SK-N-SH (cell line): Measurements from ENCODE around the gene PEX14. TPM values are rescaled to one million over a fixed set of nuclear protein-coding genes. Genes with fewer than 3 reads are reported as not detected.

Experiments
- CTCF ChIA-PET: fragments of 300-600, 350-600 bp; formaldehyde crosslinking; extraction: SDS; loops from one replicate; lab custom pipeline; 2021; lab: Yijun Ruan, JAX
- POLR2A ChIA-PET: fragments of 350-600 bp; sonication (Branson Sonifier 250); formaldehyde crosslinking; extraction: SDS; loops from one replicate; lab custom pipeline; 2020; ENCODE audit warnings: antibody characterized with exemption, inconsistent platforms; lab: Yijun Ruan, JAX
- DNase-seq: peaks from one replicate; pipeline ENCODE4 v3.0.0; 2012
- H2AFZ ChIP-seq: fragments of 200-600 bp; sonication (generic); 2 replicates; pipeline ENCODE4 v1.8.1; 2016; ENCODE audit warnings: antibody characterized with exemption, mild to moderate bottlenecking, low read depth
- H3F3A ChIP-seq: fragments of 200-600 bp; sonication (generic); replicated peaks from 2 replicates; pipeline ENCODE3; 2016; ENCODE audit warnings: antibody characterized with exemption, mild to moderate bottlenecking; ENCODE audit not compliant: insufficient read depth
- H3K27ac ChIP-seq, 2 experiments: fragments of 200-500 bp in 1 of 2; fragments of 200-600 bp in 1 of 2; sonication (Bioruptor generic) in 1 of 2; sonication (generic), shearing (Covaris generic) in 1 of 2; 2 replicates each; pipeline versions ENCODE4 v1.5.1 to v1.6.1; 2014 to 2016; ENCODE audit warnings: low read depth in 2 of 2, inconsistent platforms in 1 of 2, low read length in 1 of 2, mild to moderate bottlenecking in 1 of 2, mixed read lengths in 1 of 2
- H3K27me3 ChIP-seq: fragments of 200-600 bp; sonication (generic), shearing (Covaris generic); 2 replicates; pipeline ENCODE4 v1.6.1; 2016; ENCODE audit warnings: mixed run types; ENCODE audit not compliant: insufficient read depth
- H3K36me3 ChIP-seq, 2 experiments: fragments of 200-500 bp in 1 of 2; fragments of 200-600 bp in 1 of 2; sonication (Bioruptor generic) in 1 of 2; sonication (generic) in 1 of 2; replicated peaks in 1 of 2; 2 replicates each; pipeline versions ENCODE3 to v1.5.1; 2014 to 2016; ENCODE audit warnings: low read length in 1 of 2, mild to moderate bottlenecking in 1 of 2; ENCODE audit not compliant: insufficient read depth in 2 of 2, control insufficient read depth in 1 of 2
- H3K4me1 ChIP-seq, 2 experiments: fragments of 200-500 bp in 1 of 2; fragments of 200-600 bp in 1 of 2; sonication (Bioruptor generic) in 1 of 2; sonication (generic), shearing (Covaris generic) in 1 of 2; 2 replicates each; pipeline versions ENCODE4 v1.5.1 to v1.6.1; 2014 to 2016; ENCODE audit warnings: low read depth in 1 of 2, low read length in 1 of 2, mixed run types in 1 of 2; ENCODE audit not compliant: insufficient read depth in 2 of 2, control insufficient read depth in 1 of 2
- H3K4me2 ChIP-seq: fragments of 200-600 bp; sonication (generic), shearing (Covaris generic); 2 replicates; pipeline ENCODE4 v1.6.1; 2017; ENCODE audit warnings: mixed run types
- H3K4me3 ChIP-seq, 2 experiments: fragments of 200-500 bp in 1 of 2; fragments of 200-600 bp in 1 of 2; sonication (Bioruptor generic) in 1 of 2; sonication (generic), shearing (Covaris generic) in 1 of 2; 2 replicates each; pipeline versions ENCODE4 v1.5.1 to v1.8.1; 2014 to 2016; ENCODE audit warnings: low read depth in 2 of 2, inconsistent platforms in 1 of 2, low read length in 1 of 2, mild to moderate bottlenecking in 1 of 2, mixed read lengths in 1 of 2, moderate library complexity in 1 of 2
- H3K79me2 ChIP-seq: fragments of 200-600 bp; sonication (generic); 2 replicates; pipeline ENCODE4 v1.8.1; 2017; ENCODE audit warnings: mild to moderate bottlenecking; ENCODE audit not compliant: insufficient read depth
- H3K9ac ChIP-seq: fragments of 200-600 bp; sonication (generic); 2 replicates; pipeline ENCODE4 v1.6.1; 2017; ENCODE audit warnings: mixed run types
- H3K9me2 ChIP-seq: fragments of 200-600 bp; sonication (generic); 2 replicates; pipeline ENCODE4 v1.6.1; 2017; ENCODE audit warnings: mixed run types
- H3K9me3 ChIP-seq: fragments of 200-600 bp; sonication (generic); 2 replicates; pipeline ENCODE4 v1.6.1; 2017; ENCODE audit warnings: mixed run types, mild to moderate bottlenecking, moderate library complexity
- H4K20me1 ChIP-seq: fragments of 200-600 bp; sonication (generic); 2 replicates; pipeline ENCODE4 v1.6.1; 2017; ENCODE audit warnings: mild to moderate bottlenecking, mixed run types; ENCODE audit not compliant: insufficient read depth
- CHD2 ChIP-seq: fragments of 150-350 bp; IDR thresholded peaks from 2 replicates; pipeline ENCODE4 v1.6.1; 2018; ENCODE audit warnings: low read length; ENCODE audit not compliant: partially characterized antibody
- ELF1 ChIP-seq: IDR thresholded peaks from 2 replicates; pipeline ENCODE4 v1.4.0; 2012
- EZH2phosphoT487 ChIP-seq: fragments of 200-600 bp; sonication (generic); IDR thresholded peaks from 2 replicates; pipeline ENCODE4 v1.6.1; 2017; ENCODE audit warnings: low read depth, mixed run types, mild to moderate bottlenecking, antibody characterized with exemption, moderate library complexity, borderline replicate concordance
- FOSL2 ChIP-seq: IDR thresholded peaks from 2 replicates; pipeline ENCODE4 v1.4.0; 2012; ENCODE audit warnings: low read depth, mild to moderate bottlenecking, moderate library complexity, borderline replicate concordance
- FOXJ3 ChIP-seq: sonication (generic); formaldehyde crosslinking; IDR thresholded peaks from 2 replicates; pipeline ENCODE4 v1.5.1; 2020; ENCODE audit warnings: mild to moderate bottlenecking, missing genetic modification reagents
- FOXM1 ChIP-seq: IDR thresholded peaks from 2 replicates; pipeline ENCODE4 v1.4.0; 2012; ENCODE audit warnings: low read depth, mild to moderate bottlenecking
- GABPA ChIP-seq: IDR thresholded peaks from 2 replicates; pipeline ENCODE4 v1.4.0; 2012; ENCODE audit warnings: low read depth, mild to moderate bottlenecking
- GATA2 ChIP-seq: sonication (generic); formaldehyde crosslinking; IDR thresholded peaks from 2 replicates; pipeline ENCODE4 v1.5.0; 2020; ENCODE audit warnings: mild to moderate bottlenecking, missing genetic modification reagents
- JUND ChIP-seq: IDR thresholded peaks from 2 replicates; pipeline ENCODE4 v1.4.0; 2012
- MEF2A ChIP-seq: IDR thresholded peaks from 2 replicates; pipeline ENCODE4 v1.4.0; 2012; ENCODE audit warnings: low read depth, borderline replicate concordance
- MXI1 ChIP-seq: IDR thresholded peaks from 2 replicates; pipeline ENCODE4 v1.6.1; 2012; ENCODE audit warnings: mild to moderate bottlenecking, low read depth, low read length, improper control_type of control experiment
- NFIC ChIP-seq: IDR thresholded peaks from 2 replicates; pipeline ENCODE4 v1.4.0; 2012; ENCODE audit warnings: borderline replicate concordance
- NRF1 ChIP-seq: IDR thresholded peaks from 2 replicates; pipeline ENCODE4 v1.6.1; 2012; ENCODE audit warnings: low read depth, mild to moderate bottlenecking, low read length
- RAD21 ChIP-seq: IDR thresholded peaks from 2 replicates; pipeline ENCODE4 v1.6.1; 2012; ENCODE audit warnings: mild to moderate bottlenecking, low read length
- RCOR1 ChIP-seq: fragments of 150-350 bp; IDR thresholded peaks from 2 replicates; pipeline ENCODE4 v1.6.1; 2017; ENCODE audit warnings: antibody characterized with exemption, low read length
- RXRA ChIP-seq: IDR thresholded peaks from 2 replicates; pipeline ENCODE4 v1.4.0; 2012; ENCODE audit warnings: low read depth, mild to moderate bottlenecking, borderline replicate concordance
- SIN3A ChIP-seq: IDR thresholded peaks from 2 replicates; pipeline ENCODE4 v1.6.1; 2012; ENCODE audit warnings: low read depth, mild to moderate bottlenecking, low read length, moderate library complexity, borderline replicate concordance
- SMC3 ChIP-seq: IDR thresholded peaks from 2 replicates; pipeline ENCODE4 v1.6.1; 2012; ENCODE audit warnings: low read depth, low read length, improper control_type of control experiment
- TAF1 ChIP-seq: IDR thresholded peaks from 2 replicates; pipeline ENCODE4 v1.6.1; 2012; ENCODE audit warnings: low read depth, mild to moderate bottlenecking, low read length, moderate library complexity, borderline replicate concordance
- TEAD4 ChIP-seq: IDR thresholded peaks from 2 replicates; pipeline ENCODE4 v1.4.0; 2012; ENCODE audit warnings: mild to moderate bottlenecking, borderline replicate concordance; ENCODE audit not compliant: insufficient read depth
- YY1 ChIP-seq: IDR thresholded peaks from 2 replicates; pipeline ENCODE4 v1.4.0; 2012; ENCODE audit warnings: low read depth, mild to moderate bottlenecking
- WGBS: methylation state at CpG from one replicate; pipeline ENCODE4 v1.1.6; 2017; ENCODE audit warnings: low lambda C conversion rate; 5-methylcytosine and 5-hydroxymethylcytosine counted together
- polyA plus RNA-seq, 3 experiments: library from polyadenylated mRNA; depleted of rRNA; stranded (reverse); fragments of >200 nt; gene quantifications; 2 replicates each; pipeline ENCODE4 v1.2.3, GENCODE V29; 2012
- TF ChIP-seq, protein P1 (sequence below): IDR thresholded peaks from 2 replicates; pipeline ENCODE4 v1.4.0; 2012; ENCODE audit warnings: low read depth
- TF ChIP-seq, protein P2 (sequence below): fragments of 150-350 bp; IDR thresholded peaks from 2 replicates; pipeline ENCODE4 v1.6.1; 2017; ENCODE audit warnings: antibody characterized with exemption, low read length, low read depth, borderline replicate concordance
- TF ChIP-seq, protein P3 (sequence below): IDR thresholded peaks from 2 replicates; pipeline ENCODE4; 2012
- TF ChIP-seq, protein P4 (sequence below): fragments of 150-350 bp; IDR thresholded peaks from 2 replicates; pipeline ENCODE4 v1.6.1; 2016; ENCODE audit warnings: mild to moderate bottlenecking, low read depth, low read length
- TF ChIP-seq, protein P5 (sequence below): IDR thresholded peaks from 2 replicates; pipeline ENCODE4 v1.4.0; 2012; ENCODE audit warnings: low read depth, borderline replicate concordance
- TF ChIP-seq, protein P6 (sequence below): fragments of 200-600 bp; sonication (generic); IDR thresholded peaks from 2 replicates; pipeline ENCODE4 v1.6.1; 2017; ENCODE audit warnings: antibody characterized with exemption, mild to moderate bottlenecking, moderate library complexity

Gene PEX14
- polyA plus RNA-seq, 1 of the 3 experiments (the other 2 are of a cell fraction): 36.2 TPM

DNA sequence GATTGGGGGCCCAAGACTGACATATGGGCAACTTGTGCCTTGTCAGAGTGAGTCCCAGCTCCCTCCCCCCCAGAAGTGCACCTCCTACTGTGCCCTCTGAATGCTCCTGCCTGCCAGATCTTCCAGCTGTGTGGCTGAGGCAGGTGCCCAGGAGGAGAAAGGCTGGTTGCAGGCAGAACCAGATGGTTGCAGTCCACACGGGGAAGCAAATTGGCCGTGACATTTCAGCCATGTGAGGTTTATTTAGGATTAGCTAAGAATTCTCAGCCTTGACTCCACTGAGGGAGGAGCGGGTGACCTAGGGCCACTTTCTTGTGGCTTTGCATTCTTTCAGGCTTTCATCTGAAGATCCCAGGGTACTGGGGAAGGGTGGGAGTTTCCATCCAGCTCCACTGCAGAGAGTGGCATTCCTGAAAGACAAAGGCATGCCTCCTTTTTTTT lies 33.8 kb downstream of the PEX14 start:
- H4K20me1 ChIP-seq: peaks cover 3% of the 10 kb centered on the region; the same call in 1 of the 2 replicates
- H3K4me2 ChIP-seq: no peak overlapping the region
- H3K79me2 ChIP-seq: peaks cover 68% of the 10 kb centered on the region
- POLR2A ChIA-PET: no interaction called here
- no peaks in the 10 kb centered on the region for H3K36me3 ChIP-seq
- H3K27me3 ChIP-seq: no peaks in the 10 kb centered on the region
- peak; percentile 54 for DNase-seq
- peaks cover 27 to 50% of the 10 kb centered on the region in 2 experiments for H3K4me1 ChIP-seq
- peaks cover 29% of the 10 kb centered on the region for H3F3A ChIP-seq
- H3K9me2 ChIP-seq: no peaks in the 10 kb centered on the region
- peak overlapping the region in 1 of 2 experiments; percentile 92; a peak in 1 of 4 replicates for H3K27ac ChIP-seq
- CTCF ChIA-PET: interaction anchor here (0.8 to 8.0 kb wide), 22 partner anchors 12 to 457 kb away, joined by 3 to 157 read pairs (median 6); partner anchors contain the start of gene CENPS
- WGBS: 48% methylated on average over 3 of the region's 3 CpGs
- no peak overlapping the region for H3K9ac ChIP-seq
- H2AFZ ChIP-seq: no peak overlapping the region
- no peaks in the 10 kb centered on the region for H3K9me3 ChIP-seq
- H3K4me3 ChIP-seq: no peak overlapping the region
- TF ChIP-seq EZH2phosphoT487 (no peak), YY1 (no peak), NRF1 (no peak), ELF1 (no peak), NFIC (no peak; the same call in 1 of the 2 replicates), GATA2 (CRISPR knock-in tag) (no peak), FOXJ3 (no peak), CHD2 (peak; percentile 26), RAD21 (no peak), GABPA (no peak), FOXM1 (no peak), TEAD4 (0 out of 2 replicates have a peak, but pooled peaks have one; percentile 38), SIN3A (peak; percentile 52; the same call in 1 of the 2 replicates), MXI1 (peak; percentile 59; the same call in 1 of the 2 replicates), TAF1 (no peak), SMC3 (no peak), RXRA (0 out of 2 replicates have a peak, but pooled peaks have one; percentile 54), JUND (0 out of 2 replicates have a peak, but pooled peaks have one; percentile 21), RCOR1 (no peak; the same call in 1 of the 2 replicates), MEF2A (no peak), FOSL2 (no peak)
- TF ChIP-seq, protein P1, sequence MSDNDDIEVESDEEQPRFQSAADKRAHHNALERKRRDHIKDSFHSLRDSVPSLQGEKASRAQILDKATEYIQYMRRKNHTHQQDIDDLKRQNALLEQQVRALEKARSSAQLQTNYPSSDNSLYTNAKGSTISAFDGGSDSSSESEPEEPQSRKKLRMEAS: peak; percentile 22; the same call in 1 of the 2 replicates
- TF ChIP-seq, protein P2, sequence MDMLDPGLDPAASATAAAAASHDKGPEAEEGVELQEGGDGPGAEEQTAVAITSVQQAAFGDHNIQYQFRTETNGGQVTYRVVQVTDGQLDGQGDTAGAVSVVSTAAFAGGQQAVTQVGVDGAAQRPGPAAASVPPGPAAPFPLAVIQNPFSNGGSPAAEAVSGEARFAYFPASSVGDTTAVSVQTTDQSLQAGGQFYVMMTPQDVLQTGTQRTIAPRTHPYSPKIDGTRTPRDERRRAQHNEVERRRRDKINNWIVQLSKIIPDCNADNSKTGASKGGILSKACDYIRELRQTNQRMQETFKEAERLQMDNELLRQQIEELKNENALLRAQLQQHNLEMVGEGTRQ: no peak
- TF ChIP-seq, protein P3, sequence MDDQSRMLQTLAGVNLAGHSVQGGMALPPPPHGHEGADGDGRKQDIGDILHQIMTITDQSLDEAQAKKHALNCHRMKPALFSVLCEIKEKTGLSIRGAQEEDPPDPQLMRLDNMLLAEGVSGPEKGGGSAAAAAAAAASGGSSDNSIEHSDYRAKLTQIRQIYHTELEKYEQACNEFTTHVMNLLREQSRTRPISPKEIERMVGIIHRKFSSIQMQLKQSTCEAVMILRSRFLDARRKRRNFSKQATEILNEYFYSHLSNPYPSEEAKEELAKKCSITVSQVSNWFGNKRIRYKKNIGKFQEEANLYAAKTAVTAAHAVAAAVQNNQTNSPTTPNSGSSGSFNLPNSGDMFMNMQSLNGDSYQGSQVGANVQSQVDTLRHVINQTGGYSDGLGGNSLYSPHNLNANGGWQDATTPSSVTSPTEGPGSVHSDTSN: peak; percentile 88
- TF ChIP-seq, protein P4, sequence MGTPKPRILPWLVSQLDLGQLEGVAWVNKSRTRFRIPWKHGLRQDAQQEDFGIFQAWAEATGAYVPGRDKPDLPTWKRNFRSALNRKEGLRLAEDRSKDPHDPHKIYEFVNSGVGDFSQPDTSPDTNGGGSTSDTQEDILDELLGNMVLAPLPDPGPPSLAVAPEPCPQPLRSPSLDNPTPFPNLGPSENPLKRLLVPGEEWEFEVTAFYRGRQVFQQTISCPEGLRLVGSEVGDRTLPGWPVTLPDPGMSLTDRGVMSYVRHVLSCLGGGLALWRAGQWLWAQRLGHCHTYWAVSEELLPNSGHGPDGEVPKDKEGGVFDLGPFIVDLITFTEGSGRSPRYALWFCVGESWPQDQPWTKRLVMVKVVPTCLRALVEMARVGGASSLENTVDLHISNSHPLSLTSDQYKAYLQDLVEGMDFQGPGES: no peak
- TF ChIP-seq, protein P5, sequence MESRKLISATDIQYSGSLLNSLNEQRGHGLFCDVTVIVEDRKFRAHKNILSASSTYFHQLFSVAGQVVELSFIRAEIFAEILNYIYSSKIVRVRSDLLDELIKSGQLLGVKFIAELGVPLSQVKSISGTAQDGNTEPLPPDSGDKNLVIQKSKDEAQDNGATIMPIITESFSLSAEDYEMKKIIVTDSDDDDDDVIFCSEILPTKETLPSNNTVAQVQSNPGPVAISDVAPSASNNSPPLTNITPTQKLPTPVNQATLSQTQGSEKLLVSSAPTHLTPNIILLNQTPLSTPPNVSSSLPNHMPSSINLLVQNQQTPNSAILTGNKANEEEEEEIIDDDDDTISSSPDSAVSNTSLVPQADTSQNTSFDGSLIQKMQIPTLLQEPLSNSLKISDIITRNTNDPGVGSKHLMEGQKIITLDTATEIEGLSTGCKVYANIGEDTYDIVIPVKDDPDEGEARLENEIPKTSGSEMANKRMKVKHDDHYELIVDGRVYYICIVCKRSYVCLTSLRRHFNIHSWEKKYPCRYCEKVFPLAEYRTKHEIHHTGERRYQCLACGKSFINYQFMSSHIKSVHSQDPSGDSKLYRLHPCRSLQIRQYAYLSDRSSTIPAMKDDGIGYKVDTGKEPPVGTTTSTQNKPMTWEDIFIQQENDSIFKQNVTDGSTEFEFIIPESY: no peak
- TF ChIP-seq, protein P6, sequence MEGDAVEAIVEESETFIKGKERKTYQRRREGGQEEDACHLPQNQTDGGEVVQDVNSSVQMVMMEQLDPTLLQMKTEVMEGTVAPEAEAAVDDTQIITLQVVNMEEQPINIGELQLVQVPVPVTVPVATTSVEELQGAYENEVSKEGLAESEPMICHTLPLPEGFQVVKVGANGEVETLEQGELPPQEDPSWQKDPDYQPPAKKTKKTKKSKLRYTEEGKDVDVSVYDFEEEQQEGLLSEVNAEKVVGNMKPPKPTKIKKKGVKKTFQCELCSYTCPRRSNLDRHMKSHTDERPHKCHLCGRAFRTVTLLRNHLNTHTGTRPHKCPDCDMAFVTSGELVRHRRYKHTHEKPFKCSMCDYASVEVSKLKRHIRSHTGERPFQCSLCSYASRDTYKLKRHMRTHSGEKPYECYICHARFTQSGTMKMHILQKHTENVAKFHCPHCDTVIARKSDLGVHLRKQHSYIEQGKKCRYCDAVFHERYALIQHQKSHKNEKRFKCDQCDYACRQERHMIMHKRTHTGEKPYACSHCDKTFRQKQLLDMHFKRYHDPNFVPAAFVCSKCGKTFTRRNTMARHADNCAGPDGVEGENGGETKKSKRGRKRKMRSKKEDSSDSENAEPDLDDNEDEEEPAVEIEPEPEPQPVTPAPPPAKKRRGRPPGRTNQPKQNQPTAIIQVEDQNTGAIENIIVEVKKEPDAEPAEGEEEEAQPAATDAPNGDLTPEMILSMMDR: no peak
